GM04504 (cell line): Measurements from ENCODE around the gene TRABD2B.

Experiments
- DNase-seq: peaks from one replicate; pipeline ENCODE4 v3.0.0-alpha.2; 2012; ENCODE audit warnings: low read depth

The TRABD2B gene

DNA sequence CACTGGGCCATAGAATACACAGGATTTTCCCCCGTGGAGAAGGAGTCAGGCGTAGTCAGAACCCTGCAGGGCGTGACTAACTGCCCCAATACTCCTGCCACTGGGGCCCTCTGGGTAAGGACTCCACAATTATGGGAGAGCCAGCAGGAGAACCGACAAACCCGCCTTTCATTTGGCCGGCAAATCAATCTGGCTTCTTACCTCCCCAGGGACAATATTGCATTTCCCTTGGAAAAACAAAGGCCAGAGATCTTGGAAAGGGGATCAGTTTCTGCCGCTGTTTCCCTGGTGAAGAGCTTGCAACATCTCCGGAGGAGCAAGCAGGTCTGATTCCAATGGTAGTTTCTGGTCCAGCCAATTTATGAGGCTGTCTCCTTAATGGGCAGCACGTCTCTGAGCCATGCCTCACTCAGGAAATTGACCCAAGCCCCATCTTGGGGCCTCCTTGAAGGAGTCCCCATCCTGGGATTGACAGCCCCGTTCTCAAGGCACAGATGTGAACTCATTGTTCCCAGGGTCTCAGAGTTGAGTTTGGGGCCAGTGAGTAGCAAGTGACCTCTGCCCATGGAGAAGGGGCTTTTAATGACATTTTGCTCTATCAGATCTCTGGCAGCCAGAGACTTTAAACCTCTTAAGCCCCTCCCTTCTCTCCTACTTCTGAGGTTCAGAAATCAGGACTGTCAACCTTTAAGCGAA is 4.3 kb downstream of the TRABD2B start:
- DNase-seq, result no peak

DNA sequence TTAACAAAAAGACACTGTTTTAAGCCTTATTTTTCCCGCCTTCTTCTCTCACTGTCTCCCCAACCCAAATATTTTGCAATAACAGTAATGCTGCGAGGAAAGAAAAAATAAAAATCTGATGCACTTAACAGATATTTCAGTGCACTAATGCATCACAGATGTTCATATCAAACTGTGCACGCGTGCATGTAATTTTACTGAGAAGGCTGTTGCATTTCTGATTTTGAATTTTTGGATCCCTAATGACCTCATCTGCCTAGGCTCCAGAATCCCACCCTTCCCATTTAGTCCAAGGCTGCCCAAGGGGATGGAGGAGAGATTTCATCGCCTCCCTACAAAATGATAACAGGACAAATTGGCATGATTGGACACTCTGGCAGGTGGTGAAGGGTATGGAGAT is 5.5 kb downstream of the TRABD2B start:
- DNase-seq, result no peak

DNA sequence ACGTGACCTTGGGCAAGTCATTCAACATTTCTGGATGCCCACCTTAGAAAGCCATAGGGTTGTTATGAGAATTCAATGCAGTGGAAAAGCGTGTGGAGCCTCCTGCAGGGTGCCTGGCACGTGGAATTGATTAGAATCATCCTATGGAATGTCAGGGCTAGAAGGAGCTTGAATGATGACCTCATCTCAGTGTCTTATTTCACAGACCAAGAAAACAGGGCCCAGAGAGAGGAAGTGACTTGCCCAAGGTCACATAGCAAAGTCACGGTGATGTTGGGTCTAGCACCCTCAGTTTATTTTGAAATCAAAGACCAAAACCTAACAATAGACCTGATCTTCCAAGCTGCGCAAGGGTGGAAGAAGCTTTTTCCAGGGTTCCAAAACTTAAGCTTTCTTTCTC is 6.0 kb downstream of the TRABD2B start:
- no peak for DNase-seq

DNA sequence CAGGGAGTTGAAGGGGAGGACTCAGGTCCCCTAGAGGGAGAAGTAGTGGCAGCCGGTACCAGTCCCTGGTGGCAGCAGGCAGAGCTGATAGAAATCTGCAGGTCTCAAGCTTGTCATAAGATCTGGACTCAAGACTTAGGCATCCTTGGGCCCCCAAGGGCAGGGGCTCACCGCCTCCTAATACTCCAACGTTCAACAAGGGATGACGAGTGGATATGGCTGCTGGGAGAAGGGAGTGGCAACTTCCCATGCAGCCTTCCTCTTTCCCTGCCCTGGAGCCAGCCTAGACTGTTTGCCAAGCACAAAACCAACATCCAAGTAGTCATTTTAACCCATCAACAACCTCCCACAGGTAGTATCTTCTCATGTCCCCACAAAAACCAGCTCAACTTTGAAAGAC is 6.9 kb downstream of the TRABD2B start:
- DNase-seq, result no peak

DNA sequence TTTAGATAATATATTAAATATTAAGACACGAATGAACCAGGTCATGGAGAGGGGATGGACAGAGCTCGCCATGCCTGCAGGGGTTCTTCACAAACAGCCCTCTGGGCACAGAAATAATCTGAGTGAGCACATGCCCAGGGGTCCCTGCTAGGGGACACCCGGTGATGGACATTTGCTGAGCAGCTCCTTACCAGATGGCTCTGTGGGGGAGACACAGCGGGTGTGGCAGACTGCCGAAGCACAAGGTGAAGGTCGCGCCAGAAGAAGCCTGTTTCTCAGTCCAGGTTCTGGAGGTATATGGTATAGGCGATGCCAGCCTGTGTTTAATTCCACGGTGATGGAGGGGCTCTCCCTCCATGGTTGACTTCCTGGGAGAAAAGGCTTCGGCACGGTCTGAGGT is 9.6 kb downstream of the TRABD2B start:
- no peak for DNase-seq

DNA sequence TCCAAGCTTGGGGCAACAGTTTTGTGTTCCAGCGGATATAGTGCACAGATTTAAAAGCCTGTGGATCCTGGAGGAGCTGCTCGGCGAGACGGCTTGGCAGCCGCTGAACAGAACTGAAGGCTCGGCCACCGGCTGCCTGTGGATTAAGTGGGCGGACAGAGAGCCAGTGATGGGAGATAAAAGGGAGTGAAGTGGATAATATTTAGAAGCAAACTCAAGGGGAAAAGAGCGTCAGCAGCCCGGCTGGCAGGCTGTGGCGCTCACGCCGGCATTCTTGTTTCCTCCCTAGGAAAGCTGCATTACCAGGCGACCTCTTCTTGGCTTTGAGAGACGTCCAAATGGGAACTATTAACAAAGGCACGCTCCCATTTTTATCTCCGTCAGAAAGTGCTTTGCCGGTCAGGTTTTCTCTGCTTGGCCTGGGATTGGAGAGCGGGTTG is 10.4 kb downstream of the TRABD2B start:
- no peak for DNase-seq

DNA sequence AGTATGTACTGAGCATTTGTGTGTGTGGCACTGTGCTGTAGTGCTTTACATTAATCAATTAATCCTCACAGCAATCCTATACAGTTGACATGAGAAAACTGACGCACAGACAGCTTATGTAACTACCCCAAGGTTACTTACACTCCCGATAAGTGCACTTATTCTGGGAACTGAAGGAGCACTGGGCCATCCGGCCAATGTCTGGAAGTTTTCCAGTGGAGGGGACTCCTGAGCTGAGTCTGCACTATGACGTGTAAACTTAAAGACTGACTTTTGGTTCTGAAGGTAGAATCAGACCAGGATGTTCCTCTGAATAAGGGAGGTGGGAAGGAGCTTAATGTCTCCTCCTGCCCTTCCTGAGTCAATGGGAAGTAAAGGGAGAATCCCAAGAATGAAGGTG is 12.2 kb downstream of the TRABD2B start:
- DNase-seq, result no peak

DNA sequence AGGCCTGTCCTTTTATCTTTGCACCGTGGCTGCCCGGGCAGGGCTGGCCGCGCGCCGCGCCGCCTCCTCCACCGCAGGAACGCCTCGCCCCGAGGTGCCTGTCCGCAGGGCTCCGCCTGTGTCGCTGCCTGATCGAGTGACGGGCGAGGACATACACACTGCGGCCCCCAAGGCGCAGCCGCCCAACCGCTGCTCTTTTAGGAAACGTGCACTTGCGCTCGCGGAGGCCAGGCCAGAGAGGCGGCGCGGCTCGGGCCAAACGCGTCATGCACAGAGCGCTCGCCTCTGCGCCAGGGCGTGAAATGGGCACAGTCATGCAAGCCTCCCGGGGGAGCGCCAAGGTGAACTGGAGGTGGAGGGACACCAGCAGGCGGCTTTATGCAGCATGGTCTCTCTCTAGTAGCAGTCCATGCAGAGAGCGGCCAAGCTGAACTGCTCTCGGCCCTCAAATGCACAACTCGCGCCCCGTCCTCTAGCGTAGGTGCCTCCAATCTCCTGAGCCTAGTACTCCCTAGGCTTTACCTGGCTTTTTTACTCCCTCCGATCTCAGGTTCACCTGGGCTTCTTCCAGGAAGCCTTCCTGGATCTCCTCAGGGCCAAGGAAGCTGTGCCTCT is 12.9 kb downstream of the TRABD2B start:
- no peak for DNase-seq

DNA sequence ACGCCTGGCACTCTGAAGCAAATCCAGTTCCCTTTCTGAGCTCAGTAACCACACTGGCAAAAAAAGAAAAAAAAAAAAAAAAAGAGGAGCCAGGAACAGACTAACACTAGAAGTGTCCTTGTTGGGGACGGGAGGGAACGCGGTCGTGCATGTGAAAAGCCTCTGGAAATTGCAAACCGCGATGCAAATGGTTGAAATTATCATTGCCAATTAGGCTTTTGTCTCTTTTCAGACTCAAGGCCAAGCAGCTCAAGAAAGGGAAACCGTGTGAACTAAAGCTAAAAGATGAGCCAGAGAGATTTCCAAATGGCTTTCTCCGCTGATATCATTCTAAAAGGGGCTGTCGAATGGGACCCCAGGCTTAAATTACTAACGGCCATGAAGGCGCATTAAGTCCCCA is 13.5 kb downstream of the TRABD2B start:
- DNase-seq, result no peak

DNA sequence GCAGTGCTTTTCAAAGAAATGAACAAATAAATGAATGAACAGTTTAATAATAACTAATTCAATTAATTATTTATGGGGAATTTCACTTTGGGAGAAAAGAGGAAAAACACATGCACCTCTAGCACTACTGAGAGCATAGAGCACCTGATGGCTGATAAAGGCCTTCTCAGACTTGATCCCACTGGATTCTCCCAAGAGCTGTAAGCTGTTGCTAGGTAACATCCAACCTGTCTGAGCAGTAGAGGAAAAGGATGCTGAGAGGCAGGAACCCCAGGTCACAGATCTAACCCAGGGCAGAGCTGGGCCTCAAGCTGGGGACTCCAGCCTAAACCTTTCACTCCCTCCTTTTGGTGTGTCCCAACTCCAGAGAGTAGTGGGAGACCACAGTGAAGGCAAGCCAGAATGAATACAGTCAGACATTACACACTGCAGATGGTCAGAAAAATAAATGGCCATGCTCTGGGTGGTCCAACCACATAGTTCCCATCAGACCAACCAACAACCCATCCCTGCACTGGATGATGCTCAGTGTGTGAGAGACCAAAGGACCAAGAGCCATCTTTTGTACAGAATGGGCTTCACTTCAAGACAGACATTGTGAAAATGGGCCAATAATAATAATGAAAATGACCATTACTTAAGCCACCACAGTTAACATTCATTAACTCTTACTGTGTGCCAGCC is 15.4 kb downstream of the TRABD2B start:
- DNase-seq, result no peak

DNA sequence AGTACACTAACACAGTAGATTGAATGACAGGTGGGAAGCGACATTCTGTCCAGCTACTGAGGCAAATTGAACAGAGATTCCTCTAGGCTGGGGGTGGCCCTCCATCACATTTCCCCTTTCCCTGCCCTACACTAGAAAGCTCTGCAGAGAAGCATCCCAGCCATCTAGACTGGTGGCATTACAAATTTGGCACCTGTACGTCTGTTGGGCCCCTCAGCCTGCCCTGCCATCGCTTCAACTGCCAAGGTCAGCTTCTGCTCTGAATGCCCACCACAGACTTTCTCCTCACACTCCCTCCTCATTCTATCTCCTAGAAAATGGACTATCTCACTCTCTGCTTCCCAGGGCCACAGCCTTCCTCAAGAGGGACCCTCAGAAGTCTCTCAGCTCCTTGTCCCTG is 16.7 kb downstream of the TRABD2B start:
- no peak for DNase-seq

DNA sequence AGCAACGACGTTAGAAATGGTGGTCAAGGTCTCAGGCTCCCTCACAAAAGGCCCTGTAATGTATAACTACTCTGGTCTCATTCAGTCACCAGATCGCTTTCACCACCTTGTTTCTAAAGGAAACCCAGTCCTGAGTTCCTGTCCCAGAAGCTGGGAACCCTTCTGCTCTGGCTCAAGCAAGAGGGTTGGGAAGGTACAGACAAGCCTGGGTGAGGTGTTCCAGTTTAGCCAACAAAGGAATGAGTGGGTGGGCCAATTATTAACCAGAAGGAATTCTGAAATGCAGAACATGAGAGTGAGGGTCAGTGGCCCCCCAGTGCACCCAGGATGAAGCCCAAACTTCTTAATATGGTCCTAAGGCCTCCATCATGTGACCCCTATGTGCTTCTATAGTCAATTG is 17.5 kb downstream of the TRABD2B start:
- no peak for DNase-seq

DNA sequence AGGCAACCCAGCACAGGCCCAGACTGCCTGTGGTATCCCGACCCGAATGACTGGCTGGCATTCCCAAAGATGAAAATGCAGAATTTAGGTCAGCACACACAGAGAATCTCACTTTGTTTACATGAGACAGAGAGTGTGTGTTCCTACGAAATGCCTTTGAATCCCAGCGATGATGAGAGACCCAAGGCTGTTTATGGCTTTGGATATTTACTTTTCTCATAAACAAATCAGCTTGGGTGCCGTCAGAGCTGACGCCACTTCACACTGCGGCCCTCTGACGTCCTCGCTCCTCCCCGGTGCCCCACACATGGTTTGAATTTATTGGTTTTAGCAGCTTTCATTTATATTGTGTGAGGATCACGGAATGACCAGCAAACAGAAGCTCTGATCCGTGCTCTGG is 18.7 kb downstream of the TRABD2B start:
- no peak for DNase-seq

DNA sequence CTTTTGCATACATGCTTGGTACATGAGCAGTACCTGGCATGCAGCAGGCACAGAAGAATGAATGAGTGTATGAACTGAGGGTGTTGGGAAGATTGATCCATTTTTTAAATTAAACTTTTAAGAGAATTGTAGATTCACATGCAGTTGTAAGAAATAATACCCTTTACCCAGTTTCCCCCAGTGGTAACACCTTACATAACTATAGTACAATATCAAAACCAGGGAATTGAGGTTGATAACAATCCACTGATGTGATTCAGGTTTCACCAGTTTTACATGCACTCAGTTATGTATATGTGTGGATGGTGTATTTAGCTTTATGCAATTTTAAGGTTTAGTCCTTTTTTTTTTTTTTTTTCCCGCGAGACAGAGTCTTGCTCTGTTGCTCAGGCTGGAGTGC is 20.5 kb downstream of the TRABD2B start:
- DNase-seq, result no peak

DNA sequence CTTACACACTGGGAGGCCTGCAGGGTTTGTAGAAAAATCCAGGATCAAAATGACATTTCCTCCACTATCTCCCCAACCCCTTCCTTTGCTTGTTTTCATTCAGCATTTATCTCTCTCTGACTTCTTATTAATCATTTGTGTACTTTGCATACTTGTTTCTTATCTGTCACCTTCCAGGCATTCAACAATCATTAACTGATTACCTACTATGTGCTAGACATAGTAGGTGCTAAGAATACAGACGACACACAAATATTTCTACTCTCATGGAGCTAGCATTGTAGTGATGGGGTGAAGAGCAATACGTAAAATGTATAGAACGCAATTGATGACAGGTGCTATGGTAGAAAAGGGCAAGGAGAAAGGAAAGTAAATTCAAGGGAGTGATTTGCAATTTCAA is 20.9 kb downstream of the TRABD2B start:
- DNase-seq, result no peak

DNA sequence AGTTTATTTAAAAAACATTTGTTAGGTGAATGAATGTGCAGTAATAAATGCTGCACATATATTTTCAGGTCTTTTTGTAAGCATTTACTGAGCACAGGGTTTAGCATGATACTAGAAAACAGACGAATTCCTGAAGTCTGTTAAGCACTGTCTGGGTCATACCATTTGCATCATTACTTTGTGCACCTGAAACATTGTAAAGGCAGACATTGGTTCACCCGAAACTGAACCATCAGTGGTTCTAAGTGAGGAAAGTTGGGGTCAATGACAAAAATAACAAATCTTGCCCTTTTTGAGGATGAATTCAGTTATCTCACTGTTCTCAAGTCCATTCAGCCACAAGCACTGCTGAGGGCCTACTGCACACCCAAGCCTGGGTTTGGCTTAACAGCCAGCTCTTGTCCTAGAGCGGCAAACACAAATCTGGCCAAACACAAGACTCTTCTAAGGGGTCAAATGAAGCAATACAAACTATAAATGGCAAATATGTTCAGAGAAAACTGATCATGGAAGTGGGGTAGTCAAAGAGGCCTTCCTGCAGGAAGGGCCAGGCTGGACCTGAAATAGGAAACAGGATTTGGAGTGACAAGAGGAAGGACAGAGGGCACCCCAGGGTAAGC is 21.8 kb downstream of the TRABD2B start:
- DNase-seq, result no peak

DNA sequence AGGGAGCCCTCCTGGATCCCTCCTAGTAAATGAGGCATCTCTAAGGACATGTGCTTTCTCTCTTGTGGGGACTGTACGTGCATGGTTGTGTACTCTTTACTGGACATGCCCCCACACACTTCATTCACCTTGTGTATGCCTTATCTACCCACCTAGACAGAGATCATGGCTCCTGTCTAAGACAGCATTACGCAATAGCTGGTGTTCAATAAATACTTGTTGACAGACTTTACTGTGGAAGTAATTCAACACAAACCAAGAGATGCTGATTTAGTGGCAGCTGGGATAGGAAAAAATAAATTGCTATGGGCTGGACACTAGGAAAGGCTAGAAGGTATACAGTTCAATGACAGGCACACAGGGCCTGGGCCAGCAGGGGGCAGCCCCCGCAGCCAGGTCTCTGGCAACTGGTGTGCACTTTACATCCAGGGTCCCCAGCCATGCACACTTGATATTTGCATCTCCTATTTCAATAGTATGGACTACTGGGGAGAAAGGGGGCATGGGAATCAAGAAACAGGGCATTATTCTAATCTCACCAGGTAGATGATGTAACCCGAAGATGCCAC is 24.2 kb downstream of the TRABD2B start:
- DNase-seq, result no peak

DNA sequence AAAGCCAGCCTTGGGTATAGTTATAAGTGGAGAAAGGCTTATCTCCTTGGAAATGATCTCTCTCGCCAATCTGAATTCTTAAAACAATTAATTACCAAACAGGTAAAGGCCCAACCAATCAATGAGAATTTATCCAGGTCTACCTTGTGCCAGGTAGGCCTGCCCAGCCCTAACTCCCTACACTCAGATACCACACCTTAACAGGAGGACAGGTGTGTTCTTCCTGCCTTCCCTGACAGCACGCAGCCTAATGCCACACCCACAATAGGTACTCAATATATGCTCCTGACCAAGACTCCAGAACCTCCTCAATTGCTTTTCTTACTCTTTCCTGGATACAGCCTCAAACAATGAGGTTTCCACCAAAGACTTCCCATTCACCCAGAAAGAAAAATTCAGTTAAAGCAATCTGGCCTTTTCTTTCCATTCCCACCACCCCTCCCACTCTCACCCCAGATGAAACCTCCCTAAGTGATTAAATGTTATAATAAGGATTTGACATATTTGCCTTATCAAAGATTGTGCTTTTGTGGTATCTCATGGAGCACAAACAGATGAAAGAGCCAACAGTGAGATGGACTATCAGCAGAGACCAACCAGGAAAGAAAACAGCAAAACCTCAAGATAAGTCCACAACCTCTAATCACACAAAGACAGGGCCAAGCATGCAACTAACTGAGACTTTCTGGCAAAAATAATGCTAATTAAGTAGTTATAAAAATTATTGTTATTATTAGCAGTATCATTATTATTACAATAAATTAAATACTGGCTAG is 25.6 kb downstream of the TRABD2B start:
- no peak for DNase-seq

DNA sequence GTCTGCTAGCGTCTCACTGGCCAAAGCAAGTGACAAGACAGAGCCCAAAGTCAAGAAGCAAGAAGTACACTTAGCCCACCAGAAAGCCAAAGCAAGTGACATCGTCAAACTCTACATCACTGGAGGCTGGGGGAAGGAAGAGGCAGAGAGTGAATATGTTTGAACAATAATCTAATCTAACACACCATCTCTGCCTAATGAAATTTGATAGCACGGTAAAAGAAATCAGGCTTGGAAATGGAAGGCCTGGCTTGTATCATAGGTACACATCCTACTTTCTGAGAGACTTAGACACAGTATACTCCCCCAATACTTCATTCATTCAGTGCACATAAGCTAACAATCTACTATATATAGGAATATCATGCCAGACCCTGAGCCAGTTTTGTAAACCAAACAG is 26.3 kb downstream of the TRABD2B start:
- DNase-seq, result no peak

DNA sequence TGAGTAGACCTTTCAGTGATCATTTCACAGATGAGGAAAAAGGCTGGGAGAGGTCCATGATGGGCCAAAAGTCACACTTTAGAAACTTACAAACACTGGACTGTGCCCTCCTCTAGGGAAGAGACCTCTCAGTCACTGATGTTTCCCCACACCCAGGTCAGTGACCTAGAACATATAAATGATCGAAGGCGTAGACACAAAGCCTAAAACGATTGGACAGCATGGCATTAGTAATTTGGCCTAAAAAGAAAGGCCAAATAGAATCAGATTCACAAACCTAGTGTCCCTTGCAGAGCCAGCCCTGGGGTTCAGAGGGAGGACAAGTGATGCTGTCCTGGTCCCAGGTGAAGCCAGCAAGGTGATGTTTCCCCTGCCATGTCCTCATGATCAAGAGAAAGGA is 27.7 kb downstream of the TRABD2B start:
- no peak for DNase-seq

DNA sequence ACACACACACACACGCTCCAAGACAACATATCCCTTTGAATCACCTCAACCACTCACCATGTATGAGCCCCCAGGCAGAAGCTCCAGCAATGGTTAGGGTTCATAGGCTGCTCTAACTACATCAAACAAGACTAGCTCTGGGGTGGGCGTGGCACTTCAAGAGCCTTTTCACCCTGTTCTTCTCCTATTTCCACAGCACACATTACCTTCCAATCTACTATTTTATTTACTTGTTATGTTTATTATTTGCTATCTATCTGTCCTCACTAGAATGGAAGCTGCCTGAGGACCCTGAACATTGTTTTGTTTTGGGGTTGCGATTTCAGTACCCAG is 28.7 kb downstream of the TRABD2B start:
- DNase-seq, result no peak

DNA sequence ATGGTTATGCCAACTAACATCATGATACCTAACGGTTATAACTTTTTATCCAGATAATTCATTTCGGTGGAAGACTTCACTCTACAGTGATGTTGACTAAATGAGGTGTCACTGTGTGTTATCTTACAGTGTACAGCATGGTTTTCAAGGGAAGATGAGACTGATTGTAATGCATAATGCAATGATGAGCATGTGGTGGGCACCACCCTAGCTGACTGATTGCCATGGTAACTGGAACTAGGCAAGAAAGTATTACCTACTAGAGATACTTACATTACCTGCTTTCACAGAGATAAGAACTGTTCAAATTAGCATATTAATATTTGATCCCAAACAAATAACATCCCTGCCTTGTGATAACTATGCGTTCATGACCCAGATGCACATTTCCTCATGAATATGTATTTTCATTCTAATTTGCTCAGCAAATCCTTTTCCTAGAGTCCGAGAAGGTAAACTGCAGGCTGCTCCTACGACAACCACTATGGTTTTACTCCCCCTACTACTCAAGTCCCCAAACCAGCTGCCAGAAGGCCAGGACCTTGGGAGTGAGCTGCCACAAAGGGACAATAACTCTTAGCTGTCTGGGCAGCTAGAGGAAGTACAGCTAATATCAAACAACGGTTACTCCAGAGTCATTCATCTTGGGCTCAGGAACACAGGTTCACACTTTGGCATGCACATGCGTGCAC is 29.2 kb downstream of the TRABD2B start:
- DNase-seq, result no peak
